ENCODE results near the gene SQSTM1.

DNA sequence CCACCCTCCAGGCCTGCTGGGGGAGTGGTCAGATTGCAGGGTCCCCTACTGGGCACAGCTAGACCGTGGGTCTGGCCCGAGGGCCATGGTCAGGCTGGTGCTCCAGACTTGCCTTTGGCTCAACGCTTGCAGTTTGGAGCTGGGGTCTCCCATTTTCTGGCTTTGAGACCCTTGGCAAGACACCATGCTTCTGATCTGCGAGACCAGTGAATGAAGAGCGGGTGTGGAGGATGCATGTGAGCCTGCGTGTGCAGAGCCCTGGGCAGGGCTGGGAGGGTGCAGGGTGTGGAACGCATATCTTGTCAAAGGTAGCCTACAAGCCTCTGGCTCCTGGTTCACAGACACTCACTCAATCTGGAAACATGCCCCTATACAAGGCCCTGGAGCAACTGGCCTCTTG is 44.0 kb downstream of the SQSTM1 start:
- TF ChIP-seq, protein P1, sequence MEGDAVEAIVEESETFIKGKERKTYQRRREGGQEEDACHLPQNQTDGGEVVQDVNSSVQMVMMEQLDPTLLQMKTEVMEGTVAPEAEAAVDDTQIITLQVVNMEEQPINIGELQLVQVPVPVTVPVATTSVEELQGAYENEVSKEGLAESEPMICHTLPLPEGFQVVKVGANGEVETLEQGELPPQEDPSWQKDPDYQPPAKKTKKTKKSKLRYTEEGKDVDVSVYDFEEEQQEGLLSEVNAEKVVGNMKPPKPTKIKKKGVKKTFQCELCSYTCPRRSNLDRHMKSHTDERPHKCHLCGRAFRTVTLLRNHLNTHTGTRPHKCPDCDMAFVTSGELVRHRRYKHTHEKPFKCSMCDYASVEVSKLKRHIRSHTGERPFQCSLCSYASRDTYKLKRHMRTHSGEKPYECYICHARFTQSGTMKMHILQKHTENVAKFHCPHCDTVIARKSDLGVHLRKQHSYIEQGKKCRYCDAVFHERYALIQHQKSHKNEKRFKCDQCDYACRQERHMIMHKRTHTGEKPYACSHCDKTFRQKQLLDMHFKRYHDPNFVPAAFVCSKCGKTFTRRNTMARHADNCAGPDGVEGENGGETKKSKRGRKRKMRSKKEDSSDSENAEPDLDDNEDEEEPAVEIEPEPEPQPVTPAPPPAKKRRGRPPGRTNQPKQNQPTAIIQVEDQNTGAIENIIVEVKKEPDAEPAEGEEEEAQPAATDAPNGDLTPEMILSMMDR (IDR thresholded peaks at IDR 0.05): no peak
- TF ChIP-seq POLR2A (IDR thresholded peaks at IDR 0.05): no peak
